ENCODE data around the gene AATK. TPM values are rescaled to one million over a fixed set of nuclear protein-coding genes. Genes with fewer than 3 reads are reported as not detected.

Gene AATK
- 0.20 and 0.52 TPM in 2 replicates for total RNA-seq

GRCh38 chr17:81166033-81166492 lies at the start of gene AATK:
Gene AATK, minus strand, starts transcription at chr17:81166221. Its CDS starts 229 bp downstream, at chr17:81165992.
- DNase-seq (ENCODE audit: low read depth): no peak

GRCh38 chr17:81213978-81214377 lies 48.0 kb upstream of the AATK start:
- DNase-seq (ENCODE audit: low read depth): no peak

GRCh38 chr17:81212365-81212764 lies 46.3 kb upstream of the AATK start:
- DNase-seq (ENCODE audit: low read depth): no peak

- DNase-seq (ENCODE audit: low read depth): no peak
Measured at GRCh38 chr17:81210868-81211267, 44.8 kb upstream of the AATK start.

GRCh38 chr17:81210466-81210865 lies 44.4 kb upstream of the AATK start:
- no peak for DNase-seq (ENCODE audit: low read depth)

- DNase-seq (ENCODE audit: low read depth): no peak
Measured at GRCh38 chr17:81209141-81209540, 43.1 kb upstream of the AATK start.

GRCh38 chr17:81208651-81209050 lies 42.6 kb upstream of the AATK start:
- no peak for DNase-seq (ENCODE audit: low read depth)

GRCh38 chr17:81207610-81208581 lies 41.9 kb upstream of the AATK start:
- DNase-seq (ENCODE audit: low read depth): no peak

GRCh38 chr17:81206657-81207056 lies 40.6 kb upstream of the AATK start:
- no peak for DNase-seq (ENCODE audit: low read depth)

- DNase-seq (ENCODE audit: low read depth): no peak
Measured at GRCh38 chr17:81206166-81206565, 40.1 kb upstream of the AATK start.

GRCh38 chr17:81204578-81204977 lies 38.6 kb upstream of the AATK start:
- DNase-seq (ENCODE audit: low read depth): no peak

GRCh38 chr17:81203136-81203535 lies 37.1 kb upstream of the AATK start:
- no peak for DNase-seq (ENCODE audit: low read depth)

GRCh38 chr17:81202318-81202717 lies 36.3 kb upstream of the AATK start:
- no peak for DNase-seq (ENCODE audit: low read depth)

- peak; percentile 52 for DNase-seq (ENCODE audit: low read depth)
Measured at GRCh38 chr17:81200695-81201580, 34.9 kb upstream of the AATK start.

- no peak for DNase-seq (ENCODE audit: low read depth)
Measured at GRCh38 chr17:81200201-81200600, 34.2 kb upstream of the AATK start.

- no peak for DNase-seq (ENCODE audit: low read depth)
Measured at GRCh38 chr17:81199482-81199830, 33.4 kb upstream of the AATK start.

GRCh38 chr17:81198826-81199481 lies 32.9 kb upstream of the AATK start:
- DNase-seq (ENCODE audit: low read depth): no peak

GRCh38 chr17:81197831-81198490 lies 31.9 kb upstream of the AATK start:
- DNase-seq (ENCODE audit: low read depth): no peak

GRCh38 chr17:81197409-81197795 lies 31.4 kb upstream of the AATK start:
- DNase-seq (ENCODE audit: low read depth): no peak

GRCh38 chr17:81196505-81197408 lies 30.7 kb upstream of the AATK start:
- no peak for DNase-seq (ENCODE audit: low read depth)
